Measurements from ENCODE around the gene HES6. TPM values are rescaled to one million over a fixed set of nuclear protein-coding genes. Genes with fewer than 3 reads are reported as not detected.

Gene HES6
- total and polyA plus RNA-seq, 2 experiments from 2014 or later: 38.8 to 76.3 TPM

- TF ChIP-seq ZNF462 (CRISPR knock-in tag; IDR thresholded peaks at IDR 0.05) (no peak), ETS1 (IDR thresholded peaks at IDR 0.05) (no peak)
These were observed 35.7 kb downstream of the HES6 start (continued) for GRCh38 chr2:238203973-238204683.

GRCh38 chr2:238203094-238203972 is 36.5 kb downstream of the HES6 start, which contains the start of gene ILKAP:
ILKAP (minus strand) TSS chr2:238203695; CDS start chr2:238203553, 142 bp downstream.
- peak; percentile 93 for ATAC-seq
- peak; percentile 87 for DNase-seq (ENCODE audit: low spot score)
- Histone ChIP-seq H2AFZ (peak within 1 kb of the TSS; percentile 99), H3K79me2 (replicated peaks; ENCODE audit: insufficient read depth) (peaks cover 47% of the 10 kb centered on the region), H3K4me2 (peak within 1 kb of the TSS; percentile 99), H3K36me3 (ENCODE audit: insufficient read depth) (no peaks in the 10 kb centered on the region), H4K20me1 (replicated peaks; ENCODE audit: insufficient read depth) (peaks cover 36% of the 10 kb centered on the region), H3K27me3 (ENCODE audit: insufficient read depth) (peaks cover 8% of the 10 kb centered on the region; the same call in 1 of the 2 replicates), H3K4me3 (peak within 1 kb of the TSS; percentile 87), H3K27ac (ENCODE audit: low read depth) (no peak within 1 kb of the TSS), H3K9me2 (ENCODE audit: insufficient read depth) (0 out of 2 replicates have a peak, but pooled peaks cover 4% of the 10 kb centered on the region), H3K4me1 (ENCODE audit: insufficient read depth) (peaks cover 17% of the 10 kb centered on the region), H3F3A (replicated peaks; ENCODE audit: low read depth) (no peaks in the 10 kb centered on the region)
- Mint-ChIP-seq H3K27me3 (ENCODE audit: insufficient read depth, low read depth, poor library complexity) (peaks cover 6% of the 10 kb centered on the region), H3K4me1 (peaks cover 6% of the 10 kb centered on the region), H3K36me3 (ENCODE audit: low read depth) (peaks cover 4% of the 10 kb centered on the region; the same call in 1 of the 3 replicates), H3K9me3 (peaks cover 9% of the 10 kb centered on the region), H3K27ac (no peak within 1 kb of the TSS; the same call in 1 of the 2 replicates), H3K4me3 (peak within 1 kb of the TSS; percentile 82)
- TF ChIP-seq EZH2phosphoT487 (IDR thresholded peaks at IDR 0.05; ENCODE audit: unreplicated experiment) (no peak), STAT1 (IDR thresholded peaks at IDR 0.05; ENCODE audit: unreplicated experiment) (no peak), JUNB (IDR thresholded peaks at IDR 0.05; ENCODE audit: unreplicated experiment) (no peak), ZNF331 (CRISPR knock-in tag; IDR thresholded peaks at IDR 0.05; ENCODE audit: low read depth) (no peak)

Data from GM23338 (cell line).